Measurements from ENCODE around the gene TMED9. TPM values are rescaled to one million over a fixed set of nuclear protein-coding genes. Genes with fewer than 3 reads are reported as not detected.

TMED9 gene
- total and polyA plus RNA-seq, 4 donors = 76.4 to 325 (median 182) TPM

GRCh38 chr5:177607115-177607451, 15.1 kb downstream of the TMED9 start:
- Histone ChIP-seq H3K9ac (ENCODE audit: insufficient read depth in 1 of 2, low read length in 2 of 2) (no peak overlapping the region), H3K27me3 (ENCODE audit: control insufficient read depth in 3 of 3, insufficient read depth in 3 of 3, low read length in 2 of 3) (no peaks in the 10 kb centered on the region), H3K9me3 (ENCODE audit: control insufficient read depth in 4 of 4, insufficient read depth in 3 of 4, low read length in 3 of 4) (no peaks in the 10 kb centered on the region), H3K4me3 (no peak overlapping the region), H3K36me3 (ENCODE audit: control insufficient read depth in 4 of 4, insufficient read depth in 4 of 4, low read length in 4 of 4) (peaks cover 0 to 17% (median 4%) of the 10 kb centered on the region in 4 donors), H3K4me1 (ENCODE audit: control insufficient read depth in 5 of 5, insufficient read depth in 5 of 5, low read length in 5 of 5) (peaks cover 0 to 8% (median 0%) of the 10 kb centered on the region in 5 donors), H3K27ac (ENCODE audit: low read depth in 1 of 2, low read length in 1 of 2) (no peak overlapping the region)
- DNase-seq = no peak
- no peak for ATAC-seq (ENCODE audit: insufficient read depth, low FRiP score)
- no peak for TF ChIP-seq CTCF (IDR thresholded peaks at IDR 0.05; ENCODE audit: control extremely low read depth, extremely low read depth)
- 62 to 69% methylated on average over 11 of the region's 11 CpGs for WGBS, 2 donors

GRCh38 chr5:177607452-177608192, 15.6 kb downstream of the TMED9 start:
- ATAC-seq (ENCODE audit: insufficient read depth, low FRiP score) (peak; percentile 80), DNase-seq (peak; percentile 85 to 89 (median 87))
- Histone ChIP-seq H3K9me3 (ENCODE audit: control insufficient read depth in 4 of 4, insufficient read depth in 3 of 4, low read length in 3 of 4) (no peaks in the 10 kb centered on the region), H3K9ac (ENCODE audit: insufficient read depth in 1 of 2, low read length in 2 of 2) (no peak overlapping the region), H3K27me3 (ENCODE audit: control insufficient read depth in 3 of 3, insufficient read depth in 3 of 3, low read length in 2 of 3) (no peaks in the 10 kb centered on the region), H3K4me3 (no peak overlapping the region), H3K4me1 (ENCODE audit: control insufficient read depth in 5 of 5, insufficient read depth in 5 of 5, low read length in 5 of 5) (peaks cover 0 to 8% (median 0%) of the 10 kb centered on the region in 5 donors), H3K36me3 (ENCODE audit: control insufficient read depth in 4 of 4, insufficient read depth in 4 of 4, low read length in 4 of 4) (peaks cover 0 to 17% (median 4%) of the 10 kb centered on the region in 4 donors), H3K27ac (ENCODE audit: low read depth in 1 of 2, low read length in 1 of 2) (no peak overlapping the region)
- 28 to 32% methylated on average over 15 of the region's 15 CpGs for WGBS, 2 donors
- peak; percentile 67 for TF ChIP-seq CTCF (IDR thresholded peaks at IDR 0.05; ENCODE audit: control extremely low read depth, extremely low read depth)

- Histone ChIP-seq H3K9ac (ENCODE audit: insufficient read depth in 1 of 2, low read length in 2 of 2) (no peak overlapping the region), H3K27ac (ENCODE audit: low read depth in 1 of 2, low read length in 1 of 2) (no peak overlapping the region), H3K36me3 (ENCODE audit: control insufficient read depth in 4 of 4, insufficient read depth in 4 of 4, low read length in 4 of 4) (peaks cover 0 to 17% (median 5%) of the 10 kb centered on the region in 4 donors), H3K9me3 (ENCODE audit: control insufficient read depth in 4 of 4, insufficient read depth in 3 of 4, low read length in 3 of 4) (no peaks in the 10 kb centered on the region), H3K4me3 (no peak overlapping the region), H3K27me3 (ENCODE audit: control insufficient read depth in 3 of 3, insufficient read depth in 3 of 3, low read length in 2 of 3) (no peaks in the 10 kb centered on the region), H3K4me1 (ENCODE audit: control insufficient read depth in 5 of 5, insufficient read depth in 5 of 5, low read length in 5 of 5) (peaks cover 0 to 8% (median 0%) of the 10 kb centered on the region in 5 donors)
- ATAC-seq (ENCODE audit: insufficient read depth, low FRiP score) = no peak
- no peak for TF ChIP-seq CTCF (IDR thresholded peaks at IDR 0.05; ENCODE audit: control extremely low read depth, extremely low read depth)
- 92 to 95% methylated on average over 37 of the region's 37 CpGs for WGBS, 2 donors
- no peak for DNase-seq
Observed at GRCh38 chr5:177608243-177609075, 16.5 kb downstream of the TMED9 start.
